Glutamatergic neuron (in vitro differentiated cells): ENCODE measurements around the gene NUP205. TPM values are rescaled to one million over a fixed set of nuclear protein-coding genes. Genes with fewer than 3 reads are reported as not detected.

Experiments
- DNase-seq: peaks from one replicate; pipeline ENCODE4 v3.0.0; 2022
- H3K27ac Mint-ChIP-seq: one replicate; pipeline ENCODE4 v1.8.0; 2020; ENCODE audit warnings: mild to moderate bottlenecking, mixed read lengths, inconsistent platforms; ENCODE audit not compliant: unreplicated experiment
- H3K27me3 Mint-ChIP-seq: one replicate; pipeline ENCODE4 v1.8.0; 2020; ENCODE audit warnings: mild to moderate bottlenecking, moderate library complexity, mixed read lengths, inconsistent platforms; ENCODE audit not compliant: unreplicated experiment
- H3K36me3 Mint-ChIP-seq: one replicate; pipeline ENCODE4 v1.8.0; 2020; ENCODE audit warnings: mild to moderate bottlenecking, mixed read lengths, inconsistent platforms; ENCODE audit not compliant: unreplicated experiment
- H3K4me1 Mint-ChIP-seq: one replicate; pipeline ENCODE4 v1.8.0; 2020; ENCODE audit warnings: mild to moderate bottlenecking, low read depth, mixed read lengths, inconsistent platforms; ENCODE audit not compliant: unreplicated experiment
- H3K4me3 Mint-ChIP-seq: one replicate; pipeline ENCODE4 v1.8.0; 2020; ENCODE audit warnings: mild to moderate bottlenecking, mixed read lengths, inconsistent platforms; ENCODE audit not compliant: unreplicated experiment
- H3K9me3 Mint-ChIP-seq: one replicate; pipeline ENCODE4 v1.8.0; 2020; ENCODE audit warnings: mild to moderate bottlenecking, moderate library complexity, mixed read lengths, inconsistent platforms; ENCODE audit not compliant: unreplicated experiment
- total RNA-seq: library from RNA; stranded (reverse); fragmentation: NEBNext Ultra II Directional; extraction: Animal tissue kit (Norgen Biotek cat#: 25700); gene quantifications from one replicate; pipeline ENCODE4 v1.2.1, GENCODE V29; 2021; ENCODE audit not compliant: unreplicated experiment
- TF ChIP-seq, protein P1 (sequence below): fragments of 200-600 bp; sonication (generic); IDR thresholded peaks from one replicate; pipeline ENCODE4 v1.5.0; 2021; ENCODE audit not compliant: partially characterized antibody, unreplicated experiment

NUP205 gene
- total RNA-seq, 1 donor from 2014 or later = 56.5 TPM

DNA sequence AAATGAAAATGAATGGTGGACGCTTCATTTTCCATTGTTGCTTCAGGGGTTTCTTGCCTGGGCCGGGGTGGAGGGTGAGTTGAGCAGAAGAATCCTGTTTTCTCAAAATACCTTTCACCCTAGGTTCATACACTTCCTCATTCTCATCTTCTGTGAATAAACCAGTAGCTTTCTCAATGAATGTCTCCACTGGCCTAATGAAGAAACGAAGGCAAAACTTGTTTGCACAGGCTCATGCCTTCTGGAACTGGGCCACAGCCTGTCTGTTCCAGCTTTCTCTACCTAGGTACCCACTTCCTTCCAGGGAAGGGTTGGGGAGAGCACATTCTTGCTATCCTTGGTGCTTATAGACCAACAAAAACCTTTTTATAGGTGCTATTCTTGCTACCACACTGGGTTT lies 125.9 kb downstream of the NUP205 start:
- Mint-ChIP-seq H3K4me1 (peaks cover 6% of the 10 kb centered on the region), H3K36me3 (no peaks in the 10 kb centered on the region), H3K9me3 (no peaks in the 10 kb centered on the region), H3K27ac (no peak overlapping the region), H3K4me3 (no peak overlapping the region), H3K27me3 (peaks cover 2% of the 10 kb centered on the region)
- TF ChIP-seq, protein P1, sequence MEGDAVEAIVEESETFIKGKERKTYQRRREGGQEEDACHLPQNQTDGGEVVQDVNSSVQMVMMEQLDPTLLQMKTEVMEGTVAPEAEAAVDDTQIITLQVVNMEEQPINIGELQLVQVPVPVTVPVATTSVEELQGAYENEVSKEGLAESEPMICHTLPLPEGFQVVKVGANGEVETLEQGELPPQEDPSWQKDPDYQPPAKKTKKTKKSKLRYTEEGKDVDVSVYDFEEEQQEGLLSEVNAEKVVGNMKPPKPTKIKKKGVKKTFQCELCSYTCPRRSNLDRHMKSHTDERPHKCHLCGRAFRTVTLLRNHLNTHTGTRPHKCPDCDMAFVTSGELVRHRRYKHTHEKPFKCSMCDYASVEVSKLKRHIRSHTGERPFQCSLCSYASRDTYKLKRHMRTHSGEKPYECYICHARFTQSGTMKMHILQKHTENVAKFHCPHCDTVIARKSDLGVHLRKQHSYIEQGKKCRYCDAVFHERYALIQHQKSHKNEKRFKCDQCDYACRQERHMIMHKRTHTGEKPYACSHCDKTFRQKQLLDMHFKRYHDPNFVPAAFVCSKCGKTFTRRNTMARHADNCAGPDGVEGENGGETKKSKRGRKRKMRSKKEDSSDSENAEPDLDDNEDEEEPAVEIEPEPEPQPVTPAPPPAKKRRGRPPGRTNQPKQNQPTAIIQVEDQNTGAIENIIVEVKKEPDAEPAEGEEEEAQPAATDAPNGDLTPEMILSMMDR = no peak
- DNase-seq = no peak

DNA sequence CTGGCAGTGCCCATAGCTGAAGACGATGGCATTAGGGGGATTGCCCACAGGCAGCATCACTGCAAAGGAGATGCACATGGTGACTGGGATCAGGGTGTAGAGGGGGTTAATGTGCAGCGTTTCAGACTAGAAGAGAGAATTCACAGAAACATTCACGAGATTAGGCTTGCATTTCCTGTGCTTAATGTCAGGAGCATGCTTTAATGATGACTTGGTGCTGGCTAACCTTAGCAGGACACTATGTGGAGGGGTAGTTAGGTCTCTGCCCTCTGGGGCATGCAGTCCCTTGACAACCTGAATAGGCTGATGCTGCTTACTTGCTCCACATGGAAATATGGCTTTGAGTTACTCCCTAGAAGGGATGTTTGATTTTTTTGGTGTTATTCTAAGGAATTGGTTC lies 126.4 kb downstream of the NUP205 start:
- no peak overlapping the region for H3K4me3 Mint-ChIP-seq

DNA sequence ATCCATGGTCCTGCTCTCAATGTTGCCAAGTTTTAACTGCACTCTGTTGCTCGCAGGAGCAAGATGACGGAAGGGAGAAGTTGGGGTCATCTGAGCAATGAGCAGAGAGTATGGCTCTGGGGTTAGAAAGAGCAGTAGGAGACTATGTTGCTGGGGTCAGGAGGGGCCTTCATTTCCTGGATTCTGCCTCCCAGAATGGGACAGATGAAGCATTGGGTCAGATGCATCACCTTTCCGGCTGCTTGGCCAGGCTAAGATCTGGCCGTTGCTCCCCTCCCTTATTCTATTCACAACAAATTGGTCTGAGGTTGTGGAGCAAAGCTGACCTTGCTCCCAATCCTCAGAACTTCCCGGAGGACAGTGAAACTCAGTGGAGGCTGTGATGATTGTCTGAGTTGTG lies 127.0 kb downstream of the NUP205 start:
- Mint-ChIP-seq H3K27me3 (peaks cover 2% of the 10 kb centered on the region), H3K4me3 (no peak overlapping the region), H3K9me3 (no peaks in the 10 kb centered on the region), H3K36me3 (no peaks in the 10 kb centered on the region), H3K4me1 (peaks cover 1% of the 10 kb centered on the region), H3K27ac (no peak overlapping the region)
- TF ChIP-seq, protein P1 = no peak
- no peak for DNase-seq

More for the DNA sequence above, 126.4 kb downstream of the NUP205 start:
- H3K9me3 Mint-ChIP-seq = no peaks in the 10 kb centered on the region
- TF ChIP-seq, protein P1 = no peak
- DNase-seq = no peak
- peaks cover 2% of the 10 kb centered on the region for H3K4me1 Mint-ChIP-seq
- no peak overlapping the region for H3K27ac Mint-ChIP-seq
- H3K36me3 Mint-ChIP-seq = no peaks in the 10 kb centered on the region
- H3K27me3 Mint-ChIP-seq = peaks cover 2% of the 10 kb centered on the region

DNA sequence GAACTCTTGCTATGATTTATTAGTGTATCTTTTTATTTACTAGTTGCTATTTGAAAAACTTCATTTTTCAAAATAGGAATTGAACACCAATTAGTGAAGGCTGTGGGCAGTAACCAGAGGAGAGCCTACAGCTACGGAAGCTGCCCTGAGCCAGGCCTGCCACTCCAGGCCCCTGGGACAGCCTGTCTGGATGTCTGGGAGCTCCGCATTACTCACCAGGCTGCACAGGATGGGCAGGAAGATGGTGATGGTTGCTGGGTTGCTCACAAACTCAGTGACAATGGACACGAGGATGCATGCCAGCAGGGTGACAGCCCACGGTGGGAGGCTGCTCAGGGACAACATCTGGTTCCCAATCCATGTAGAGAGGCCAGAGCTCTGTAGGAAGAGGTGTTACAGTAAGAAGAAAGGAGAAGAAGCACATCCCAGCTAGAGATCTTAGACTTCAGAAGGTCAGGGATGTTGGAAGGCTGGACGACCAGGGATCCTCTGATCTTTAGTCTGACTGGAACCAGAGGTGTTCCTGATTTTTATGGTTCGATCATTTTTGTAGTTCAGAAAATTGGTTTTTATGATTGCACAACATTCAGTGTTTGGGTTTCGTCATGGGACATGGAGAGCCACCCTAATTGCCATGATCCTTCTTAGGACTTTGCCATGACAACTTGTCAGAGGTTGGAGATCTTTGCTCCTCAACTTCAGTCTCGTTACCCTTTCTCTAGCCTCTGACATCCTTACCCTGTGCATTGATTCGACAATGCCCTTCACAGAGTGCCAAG lies 127.8 kb downstream of the NUP205 start:
- Mint-ChIP-seq H3K9me3 (no peaks in the 10 kb centered on the region), H3K4me1 (peaks cover 1% of the 10 kb centered on the region), H3K4me3 (no peak overlapping the region), H3K27ac (no peak overlapping the region), H3K27me3 (peaks cover 2% of the 10 kb centered on the region), H3K36me3 (no peaks in the 10 kb centered on the region)
- TF ChIP-seq, protein P1 = no peak
- DNase-seq = no peak

DNA sequence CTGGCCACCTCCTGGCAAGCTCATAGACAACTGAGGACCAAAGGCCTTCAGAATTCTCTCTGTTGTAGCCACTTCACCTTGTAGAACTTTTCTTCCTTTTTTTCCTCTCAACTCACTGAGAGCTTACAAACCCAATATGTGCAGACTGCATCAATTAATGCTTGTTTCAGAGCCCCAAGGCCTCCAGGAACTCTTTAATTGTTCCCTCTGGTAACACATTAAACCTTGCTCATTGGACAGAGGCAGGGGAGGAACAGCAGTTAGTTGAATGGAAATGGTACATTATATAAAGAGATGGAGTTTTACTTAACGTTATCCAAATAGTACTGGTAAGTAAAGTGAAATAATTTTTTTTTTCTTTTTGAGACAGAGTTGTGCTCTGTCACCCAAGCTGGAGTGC lies 129.7 kb downstream of the NUP205 start:
- no peak for DNase-seq
- H3K9me3 Mint-ChIP-seq = no peaks in the 10 kb centered on the region
- no peak overlapping the region for H3K27ac Mint-ChIP-seq
- H3K4me1 Mint-ChIP-seq = peaks cover 1% of the 10 kb centered on the region
- H3K27me3 Mint-ChIP-seq = peaks cover 2% of the 10 kb centered on the region
- H3K36me3 Mint-ChIP-seq = no peaks in the 10 kb centered on the region
- no peak overlapping the region for H3K4me3 Mint-ChIP-seq
- TF ChIP-seq, protein P1 = no peak
